HG02759 (cell line): Measurements from ENCODE around the gene ACBD7.

Experiments
- ATAC-seq: cut with Tn5 transposase; IDR thresholded peaks from one replicate; pipeline ENCODE4 v1.9.1; 2021; ENCODE audit warnings: mild to moderate bottlenecking, moderate library complexity; ENCODE audit not compliant: unreplicated experiment

ACBD7 gene

DNA sequence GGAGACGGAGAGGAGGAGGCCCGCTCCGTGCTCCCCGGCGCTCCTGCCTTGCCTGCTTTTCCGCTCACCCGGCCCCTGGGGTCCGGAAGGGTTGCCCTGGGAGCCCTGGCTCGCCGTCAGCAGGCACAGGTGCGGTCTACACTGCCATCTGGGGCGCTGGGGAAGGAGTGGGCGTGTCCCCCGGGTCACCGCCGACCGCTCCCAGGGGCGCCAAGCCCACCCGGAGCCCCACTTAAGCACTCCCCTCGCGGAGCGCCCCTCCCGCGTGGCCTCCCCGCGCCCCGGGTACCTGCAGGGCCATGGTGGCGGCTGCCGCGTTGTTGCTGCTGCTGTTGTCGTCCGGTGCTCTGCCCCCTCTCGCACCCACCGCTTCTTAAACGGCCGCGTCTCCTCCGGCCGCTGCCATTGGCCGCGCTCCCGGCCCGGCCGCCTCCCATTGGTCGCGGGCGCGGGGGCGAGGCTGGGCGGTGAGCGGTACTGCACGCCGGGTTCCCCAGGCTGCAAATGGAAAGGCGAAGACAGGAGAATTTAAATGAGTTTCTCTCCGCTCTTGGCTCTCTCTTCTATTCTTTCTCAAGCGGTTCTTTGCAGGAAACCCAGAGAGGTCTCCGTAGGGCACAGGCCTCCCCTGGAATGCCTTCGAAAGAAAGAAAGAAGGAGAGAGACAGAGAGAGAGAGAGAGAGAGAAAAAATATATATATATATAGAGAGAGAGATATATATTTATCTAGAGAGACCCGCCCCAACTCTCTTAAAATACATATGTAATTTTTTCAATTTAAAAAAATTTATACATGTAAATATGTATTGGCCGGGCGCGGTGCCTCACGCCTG, at the start of gene ACBD7:
TSS of gene ACBD7 (minus strand) at position 349 of the 834 bp plus-strand sequence. CDS start at position 301, 48 bp downstream.
- peak; percentile 100 for ATAC-seq

GRCh38 chr10:15137636-15138035, 49.1 kb upstream of the ACBD7 start:
- ATAC-seq = no peak

- ATAC-seq = no peak
These were observed 48.4 kb upstream of the ACBD7 start for GRCh38 chr10:15137036-15137359.

DNA sequence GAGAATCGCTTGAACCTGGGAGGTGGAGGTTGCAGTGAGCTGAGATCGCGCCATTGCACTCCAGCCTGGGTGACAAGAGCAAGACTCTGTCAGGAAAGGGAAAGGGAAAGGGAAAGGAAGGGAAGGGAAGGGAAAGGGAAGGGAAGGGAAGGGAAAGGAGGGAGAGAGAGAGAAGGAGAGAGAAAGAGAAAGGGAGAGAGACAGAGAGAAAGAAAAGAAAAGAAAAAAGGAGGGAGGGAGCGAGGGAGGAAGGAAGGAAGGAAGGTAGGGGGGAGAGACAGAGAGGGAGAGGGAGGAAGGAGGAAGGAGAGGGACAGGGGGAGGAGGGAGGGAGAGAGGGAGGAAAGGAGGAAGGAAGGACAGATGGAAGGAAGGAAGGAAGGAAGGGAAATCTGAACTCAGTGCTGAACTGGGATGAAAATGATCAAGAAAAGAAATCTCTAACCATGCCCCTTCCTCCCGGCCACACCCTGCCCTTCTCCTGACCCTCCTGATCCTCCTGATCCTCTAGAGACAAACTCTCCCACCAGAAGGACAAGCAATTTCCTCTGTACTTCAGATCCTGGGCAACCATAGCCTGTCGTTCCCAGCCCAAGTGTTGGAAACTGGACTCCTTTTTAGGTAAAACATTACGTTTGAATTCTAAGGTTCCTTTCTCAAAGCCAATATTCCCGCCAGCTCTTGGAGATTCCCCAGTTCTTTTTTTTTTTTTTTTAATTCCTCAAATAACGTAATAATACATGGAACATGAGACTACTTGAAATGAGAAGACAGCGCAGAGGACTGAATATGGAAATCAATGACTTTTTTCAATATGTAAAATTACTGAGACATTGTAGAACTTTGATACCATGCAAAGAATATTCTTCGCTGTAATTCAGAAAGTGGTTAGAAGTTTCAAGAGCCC, 47.8 kb upstream of the ACBD7 start:
- no peak for ATAC-seq

GRCh38 chr10:15131330-15131729, 42.8 kb upstream of the ACBD7 start:
- ATAC-seq = no peak

DNA sequence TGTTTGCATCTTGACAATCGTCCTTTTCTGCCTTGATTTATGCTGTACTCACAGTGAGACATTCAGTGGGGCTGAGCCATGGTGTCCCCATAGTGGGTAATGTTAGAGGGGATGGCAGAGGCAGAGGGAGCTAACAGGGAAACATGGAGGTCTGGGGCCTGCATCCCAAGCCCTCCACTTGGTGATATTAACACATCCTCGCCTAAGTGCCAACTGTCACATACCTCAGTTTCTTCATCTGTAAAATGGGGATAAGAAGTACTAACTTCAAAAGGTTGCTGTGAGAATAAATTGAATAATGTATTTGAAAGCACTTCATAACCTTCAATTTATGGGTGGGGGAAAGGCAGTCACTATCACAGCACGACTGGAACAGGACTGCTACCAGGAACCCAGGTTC, 36.3 kb upstream of the ACBD7 start:
- no peak for ATAC-seq

GRCh38 chr10:15124190-15124589, 35.6 kb upstream of the ACBD7 start:
- no peak for ATAC-seq

DNA sequence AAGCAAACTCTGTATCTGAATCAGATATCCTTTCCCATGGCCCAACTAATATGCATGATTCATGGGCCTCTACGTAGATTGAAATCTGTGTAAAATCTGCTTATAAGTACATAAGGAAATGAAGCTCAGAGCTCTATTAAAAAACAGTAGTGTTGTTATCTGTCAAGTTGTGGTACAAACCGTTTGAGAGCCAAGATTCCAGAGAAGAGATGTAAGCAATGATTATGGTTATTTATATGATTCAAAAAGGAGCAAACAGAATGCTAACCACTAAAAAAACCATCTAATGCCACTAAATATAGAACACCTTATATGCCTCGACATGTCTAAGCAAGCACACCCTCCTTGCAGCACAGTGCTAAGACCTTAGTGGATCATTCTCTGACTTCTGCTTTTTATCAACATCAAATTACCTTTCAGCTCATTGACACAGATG, 35.2 kb upstream of the ACBD7 start:
- ATAC-seq = no peak

GRCh38 chr10:15122477-15123030, 34.0 kb upstream of the ACBD7 start:
- ATAC-seq = peak; percentile 81

DNA sequence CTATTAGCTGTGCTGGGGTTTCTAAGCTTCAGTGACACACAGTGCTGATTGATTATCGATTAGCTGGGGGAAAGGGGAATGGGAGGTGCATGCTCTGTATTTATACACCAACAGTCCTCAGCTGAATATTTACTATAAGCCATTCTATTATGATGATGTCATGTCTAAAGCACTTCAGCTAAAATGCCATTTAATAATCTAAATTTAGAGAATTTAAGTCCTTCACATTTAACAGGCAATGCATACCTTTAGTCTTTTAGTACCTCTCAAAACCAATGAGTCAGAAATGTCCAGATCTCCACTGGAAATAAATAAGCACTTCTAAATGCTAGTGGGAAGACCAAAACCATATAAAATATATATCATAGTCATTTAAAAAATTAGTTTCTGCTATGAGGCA, 33.1 kb upstream of the ACBD7 start:
- no peak for ATAC-seq

DNA sequence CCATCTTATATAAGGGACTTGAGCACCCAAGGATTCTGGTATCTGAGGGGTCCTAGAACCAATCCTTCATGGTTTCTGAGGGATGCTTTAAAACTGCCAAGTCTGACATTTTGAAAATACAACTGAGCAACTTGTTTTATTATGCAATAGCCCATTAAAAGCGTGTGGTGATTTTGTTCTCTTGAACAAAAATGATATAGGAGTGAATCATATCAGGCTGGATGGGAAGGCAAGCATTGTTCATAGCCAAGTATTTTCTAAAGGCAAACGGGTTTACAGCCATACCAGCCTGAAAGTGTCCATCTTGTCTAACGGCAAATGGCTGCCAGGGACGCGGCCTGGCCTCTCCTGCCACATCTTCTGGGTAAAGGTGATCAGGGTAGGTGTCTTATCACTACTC, 31.9 kb upstream of the ACBD7 start:
- no peak for ATAC-seq

GRCh38 chr10:15118615-15119014, 30.0 kb upstream of the ACBD7 start:
- no peak for ATAC-seq

GRCh38 chr10:15116225-15116624, 27.6 kb upstream of the ACBD7 start:
- ATAC-seq = no peak

DNA sequence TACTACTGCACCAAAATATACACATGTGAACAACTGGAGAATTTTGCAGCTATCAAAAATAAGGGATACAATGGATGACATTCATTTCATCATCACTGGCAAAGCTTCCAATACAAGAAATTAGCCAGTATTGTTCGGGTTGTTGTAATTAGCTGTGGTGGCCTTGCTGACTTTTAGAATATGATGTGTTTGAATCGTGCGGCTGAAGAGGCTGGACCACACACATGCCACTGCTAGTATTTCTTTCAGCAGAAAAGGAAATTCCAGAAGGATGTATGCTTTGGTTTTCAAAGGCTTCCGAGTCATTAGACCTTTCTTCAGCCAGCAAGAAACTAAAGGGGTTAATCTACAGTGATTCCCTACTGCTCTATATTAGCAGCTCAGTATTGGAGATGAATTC, 25.2 kb upstream of the ACBD7 start:
- no peak for ATAC-seq

DNA sequence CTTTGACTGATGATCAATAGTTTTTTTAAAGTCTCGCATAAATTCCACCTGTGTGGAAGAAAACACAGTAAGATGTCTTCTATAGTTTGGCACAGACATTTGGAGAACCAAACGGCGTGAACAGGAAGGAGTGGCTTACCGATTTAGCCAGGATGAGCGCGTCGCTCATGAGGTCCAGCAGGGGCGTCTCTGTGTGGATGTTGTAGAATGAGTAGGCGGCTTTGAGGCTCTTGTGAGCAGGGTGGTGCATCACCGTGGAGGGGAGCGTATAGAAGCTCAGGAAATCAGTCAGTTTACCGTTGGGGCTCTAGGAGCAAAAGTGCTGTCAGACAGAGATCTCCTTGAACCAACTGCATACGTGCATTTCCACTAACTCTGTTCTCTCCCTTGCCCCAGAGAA, 24.1 kb upstream of the ACBD7 start:
- no peak for ATAC-seq

GRCh38 chr10:15106352-15107013, 17.9 kb upstream of the ACBD7 start:
- ATAC-seq = peak; percentile 88

DNA sequence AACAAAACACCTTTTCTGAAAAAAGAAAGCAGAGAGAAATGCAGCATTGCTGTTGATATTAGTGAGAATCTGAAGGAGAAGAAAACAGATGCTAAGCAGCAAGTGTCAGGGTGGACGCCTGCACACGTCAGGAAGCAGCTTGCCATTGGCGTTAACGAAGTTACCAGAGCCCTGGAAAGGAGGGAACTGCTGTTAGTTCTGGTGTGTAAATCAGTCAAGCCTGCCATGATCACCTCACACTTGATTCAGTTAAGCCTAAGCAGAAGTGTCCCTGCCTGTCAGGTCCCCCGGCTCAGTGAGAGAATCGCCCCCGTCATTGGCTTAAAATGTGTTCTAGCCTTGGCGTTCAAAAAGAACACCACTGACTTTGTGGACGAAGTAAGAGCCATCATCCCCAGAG, 14.9 kb upstream of the ACBD7 start:
- ATAC-seq = no peak

- no peak for ATAC-seq
These were observed 11.3 kb upstream of the ACBD7 start for GRCh38 chr10:15099886-15100285.

DNA sequence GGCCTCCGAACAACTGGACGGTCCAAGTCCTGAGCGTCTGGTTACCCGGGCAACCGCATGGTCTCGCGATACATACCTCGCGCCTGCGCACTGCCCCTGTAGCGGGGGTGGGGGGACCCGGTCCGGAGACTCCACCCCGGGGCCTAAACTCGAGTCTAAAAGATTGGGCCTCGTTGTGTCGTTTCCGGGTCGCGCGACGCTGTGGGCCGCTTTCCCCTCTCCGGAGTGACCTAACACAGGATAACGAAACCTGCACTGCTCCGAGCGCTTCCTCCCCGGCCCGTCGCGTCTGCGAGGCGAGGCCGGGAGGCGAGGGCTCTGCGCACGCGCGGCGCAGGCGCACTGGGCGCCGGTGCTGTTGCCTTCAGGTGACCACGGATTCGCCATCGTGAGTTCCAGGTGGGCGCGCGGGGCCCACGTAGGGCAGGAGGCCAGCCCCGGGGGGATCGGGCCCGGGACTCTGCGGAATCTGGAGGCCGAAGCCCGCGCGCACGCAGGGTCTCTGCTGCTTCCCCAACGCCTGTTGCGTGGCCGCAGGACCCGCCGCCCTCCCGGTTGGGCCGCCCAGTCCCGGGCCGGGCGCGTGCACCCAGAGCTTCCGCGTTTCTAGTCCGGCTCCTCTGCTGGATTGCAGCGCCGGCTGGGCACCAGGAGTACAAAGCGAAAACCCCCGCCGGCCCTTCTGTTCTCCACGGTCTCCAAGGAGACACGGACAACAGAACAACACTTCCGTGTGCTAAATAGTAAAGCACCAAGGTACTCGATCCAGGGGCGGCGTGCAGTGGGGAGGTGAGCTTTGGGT, 8.6 kb upstream of the ACBD7 start, which contains the start of gene RPP38:
TSS of gene RPP38 (plus strand) at position 345 of the 802 bp plus-strand sequence. CDS start 5,960 bp downstream, outside the sequence.
- ATAC-seq = peak; percentile 87

DNA sequence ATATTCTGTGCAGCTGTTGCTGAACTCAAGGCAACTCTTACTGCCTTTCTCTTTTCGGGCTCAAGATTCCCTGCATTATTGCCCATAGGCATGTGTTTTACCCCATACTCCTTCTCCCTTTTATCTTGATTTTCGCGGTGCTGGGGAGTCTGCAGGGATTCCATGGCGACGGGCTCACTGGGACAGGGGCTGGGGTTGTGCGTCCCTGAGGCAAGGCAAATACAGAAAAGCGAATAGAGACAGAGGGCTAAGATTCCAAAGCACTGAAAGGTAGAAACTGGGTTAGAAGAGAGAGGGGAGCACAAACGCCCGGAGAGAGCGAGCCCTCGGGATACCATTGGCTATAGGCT, 8.1 kb upstream of the ACBD7 start:
- peak; percentile 15 for ATAC-seq
